K562 (cell line): ENCODE measurements around the gene DOK7. TPM values are rescaled to one million over a fixed set of nuclear protein-coding genes. Genes with fewer than 3 reads are reported as not detected.

ENCODE experiments used
- ATAC-seq: fragments of 200-7000 bp; cut with Tn5 transposase; 3 replicates; pipeline ENCODE4 v1.9.1; 2020; ENCODE audit warnings: moderate library complexity
- BruUV-seq: library from RNA; stranded (reverse); fragments of 400-500 nt; replicated peaks from 2 replicates; lab custom pipeline; 2021; lab: Mats Ljungman, UMichigan
- CTCF ChIA-PET: fragments of 300-600 bp; formaldehyde crosslinking; extraction: SDS; loops from one replicate; lab custom pipeline; 2021; ENCODE audit warnings: low intra/inter-chr PET ratio; lab: Yijun Ruan, JAX
- POLR2A ChIA-PET: fragments of 300-600, 350-650 bp; sonication (Branson Sonifier 250); formaldehyde crosslinking; extraction: SDS; loops from one replicate; lab custom pipeline; 2021; ENCODE audit warnings: antibody characterized with exemption, inconsistent platforms; lab: Yijun Ruan, JAX
- DNase-seq, 4 experiments: peaks; one replicate each; pipeline versions ENCODE4 v3.0.0 to v3.0.0-alpha.2; 2011 to 2018; ENCODE audit warnings: low spot score in 3 of 4, mixed read lengths in 3 of 4; ENCODE audit errors: extremely low read depth in 1 of 4
- FAIRE-seq: peaks from 2 replicates; lab custom pipeline; 2011; peaks lifted over from hg19 to GRCh38; lab: Jason Lieb, UNC
- H2AFZ ChIP-seq: 2 replicates; pipeline ENCODE4 v1.6.0; 2011; ENCODE audit warnings: low read depth, low read length, control low read depth, inconsistent platforms
- H3K27ac ChIP-seq: fragments of 200-600 bp; 3 replicates; pipeline ENCODE4 v1.8.0; 2011; ENCODE audit warnings: low read depth, mild to moderate bottlenecking, control low read depth, inconsistent platforms, low read length, moderate library complexity, mixed read lengths; ENCODE audit errors: extremely low read depth
- H3K27me3 ChIP-seq, 2 experiments: fragments of 300-600 bp in 1 of 2; 2 replicates in 1 of 2; 3 replicates in 1 of 2; pipeline versions ENCODE4 v1.6.0 to v1.8.0; 2011; ENCODE audit warnings: inconsistent platforms in 2 of 2, low read length in 2 of 2, mild to moderate bottlenecking in 1 of 2, mixed read lengths in 1 of 2, moderate library complexity in 1 of 2; ENCODE audit not compliant: control insufficient read depth in 2 of 2, insufficient read depth in 2 of 2
- H3K36me3 ChIP-seq: fragments of 300-600 bp; 3 replicates; pipeline ENCODE4 v1.8.0; 2011; ENCODE audit warnings: mild to moderate bottlenecking, low read length, inconsistent platforms; ENCODE audit not compliant: control insufficient read depth, insufficient read depth
- H3K4me1 ChIP-seq, 2 experiments: fragments of 200-600 bp in 1 of 2; replicated peaks in 1 of 2; 2 replicates in 1 of 2; 3 replicates in 1 of 2; pipeline versions ENCODE4 v1.5.1 to v1.8.0; 2011; ENCODE audit warnings: inconsistent platforms in 2 of 2, low read length in 2 of 2, mild to moderate bottlenecking in 1 of 2, mixed read lengths in 1 of 2, moderate library complexity in 1 of 2; ENCODE audit not compliant: control insufficient read depth in 2 of 2, insufficient read depth in 2 of 2
- H3K4me2 ChIP-seq: 2 replicates; pipeline ENCODE4 v1.6.1; 2011; ENCODE audit warnings: low read length, control low read depth, inconsistent platforms, mixed read lengths; ENCODE audit not compliant: insufficient read depth
- H3K4me3 ChIP-seq: fragments of 200-600 bp; sonication (generic), shearing (Covaris generic); 2 replicates; pipeline ENCODE4 v1.5.1; 2016; ENCODE audit warnings: control low read depth, inconsistent platforms
- H3K79me2 ChIP-seq: fragments of 200-600 bp; 3 replicates; pipeline ENCODE4 v1.8.0; 2011; ENCODE audit warnings: low read length, inconsistent platforms; ENCODE audit not compliant: control insufficient read depth, insufficient read depth
- H3K9ac ChIP-seq, 2 experiments: 2 replicates each; pipeline versions ENCODE4 v1.6.0 to v1.6.1; 2011; ENCODE audit warnings: low read depth in 2 of 2, low read length in 2 of 2, control low read depth in 1 of 2, inconsistent platforms in 1 of 2, mild to moderate bottlenecking in 1 of 2, mixed read lengths in 1 of 2; ENCODE audit not compliant: insufficient read depth in 1 of 2
- H3K9me1 ChIP-seq: one replicate; pipeline ENCODE4 v1.6.0; 2011; ENCODE audit warnings: inconsistent platforms, mild to moderate bottlenecking, low read length, moderate library complexity; ENCODE audit not compliant: control insufficient read depth, insufficient read depth
- H3K9me3 ChIP-seq: replicated peaks from 2 replicates; pipeline ENCODE4 v1.5.1; 2011; ENCODE audit warnings: low read depth, low read length, inconsistent platforms; ENCODE audit not compliant: control insufficient read depth, insufficient read depth
- H4K20me1 ChIP-seq: replicated peaks from 2 replicates; pipeline ENCODE4 v1.6.1; 2011; ENCODE audit warnings: low read length, inconsistent platforms, mixed read lengths; ENCODE audit not compliant: control insufficient read depth, insufficient read depth
- ARID1B ChIP-seq: fragments of 450-650 bp; IDR thresholded peaks from 2 replicates; pipeline ENCODE4 v1.6.1; 2016; ENCODE audit warnings: antibody characterized with exemption, mild to moderate bottlenecking, inconsistent platforms
- CBFB ChIP-seq: sonication (generic); formaldehyde crosslinking; IDR thresholded peaks from 2 replicates; pipeline ENCODE4 v1.4.0; 2020; ENCODE audit warnings: mild to moderate bottlenecking, missing genetic modification reagents
- CEBPB ChIP-seq: fragments of 450-650 bp; IDR thresholded peaks from 2 replicates; pipeline ENCODE4 v1.6.1; 2016; ENCODE audit warnings: missing genetic modification characterization, missing compliant biosample characterization
- FIP1L1 ChIP-seq: fragments of 200-400 bp; formaldehyde crosslinking; IDR thresholded peaks from 2 replicates; pipeline ENCODE4 v1.6.1; 2018; ENCODE audit warnings: mild to moderate bottlenecking, low read depth, low read length; ENCODE audit not compliant: poor library complexity, severe bottlenecking
- HOXB6 ChIP-seq: fragments of 250-450 bp; sonication (Bioruptor Pico); IDR thresholded peaks from 2 replicates; pipeline ENCODE4 v1.5.1; 2022; ENCODE audit warnings: mild to moderate bottlenecking, borderline replicate concordance
- ILF3 ChIP-seq: fragments of 450-650 bp; IDR thresholded peaks from 2 replicates; pipeline ENCODE4 v1.6.1; 2018; ENCODE audit warnings: antibody characterized with exemption, mild to moderate bottlenecking, moderate library complexity, borderline replicate concordance
- MTA2 ChIP-seq: fragments of 450-650 bp; IDR thresholded peaks from 2 replicates; pipeline ENCODE4 v1.6.1; 2016; ENCODE audit warnings: low read depth
- NFATC3 ChIP-seq: fragments of 450-650 bp; IDR thresholded peaks from 2 replicates; pipeline ENCODE4 v1.6.1; 2017; ENCODE audit warnings: mild to moderate bottlenecking
- POLR2B ChIP-seq: fragments of 450-650 bp; IDR thresholded peaks from 2 replicates; pipeline ENCODE4 v1.6.1; 2018; ENCODE audit warnings: low read depth; ENCODE audit not compliant: partially characterized antibody
- SAFB ChIP-seq: fragments of 200-400 bp; formaldehyde crosslinking; IDR thresholded peaks from 2 replicates; pipeline ENCODE4 v1.6.1; 2017; ENCODE audit warnings: low read depth, low read length, borderline replicate concordance
- SRSF1 ChIP-seq: fragments of 200-400 bp; formaldehyde crosslinking; IDR thresholded peaks from 2 replicates; pipeline ENCODE4 v1.6.1; 2017; ENCODE audit warnings: mild to moderate bottlenecking, low read depth, low read length, moderate library complexity
- TARDBP ChIP-seq: fragments of 450-650 bp; IDR thresholded peaks from 2 replicates; pipeline ENCODE4 v1.6.1; 2016
- TRIM24 ChIP-seq, 2 experiments: fragments of 450-650 bp; IDR thresholded peaks; 2 replicates each; pipeline ENCODE4 v1.6.1; 2016
- ZKSCAN1 ChIP-seq: fragments of 150-350 bp; IDR thresholded peaks from 2 replicates; pipeline ENCODE4 v1.6.1; 2016; ENCODE audit warnings: low read depth, low read length
- ZSCAN32 ChIP-seq: fragments of 450-650 bp; formaldehyde crosslinking; IDR thresholded peaks from 2 replicates; pipeline ENCODE4 v1.4.0; 2020; ENCODE audit warnings: mild to moderate bottlenecking, moderate library complexity
- WGBS: fragments of 100-300 bp; shearing (Covaris generic); methylation state at CpG from one replicate; pipeline ENCODE4 v1.1.6; 2016; ENCODE audit warnings: low coverage, mixed read lengths; ENCODE audit not compliant: insufficient coverage; ENCODE audit errors: missing lambda C conversion rate; 5-methylcytosine and 5-hydroxymethylcytosine counted together
- in situ Hi-C: fragments of 300-500 bp; cut with MboI; formaldehyde crosslinking; loops from 4 replicates; pipeline ENCODE4 v1.15.0; 2018; ENCODE audit warnings: inconsistent platforms, mixed read lengths
- intact Hi-C: fragments of 100-400 bp; cut with micrococcal nuclease; formaldehyde crosslinking; loops from 2 replicates; pipeline ENCODE4 v1.14.2; 2022
- polyA plus RNA-seq, 8 experiments: library from polyadenylated mRNA; depleted of rRNA in 4 of 8; stranded (reverse) in 5 of 8; unstranded in 3 of 8; fragments of >200 nt; fragmentation: Nextera tagmentation in 2 of 8; fragmentation: Illumina TruSeq in 1 of 8; extraction: Ambion mirVana in 2 of 8; extraction: Trizol in 1 of 8; gene quantifications; 2 replicates each; pipeline versions ENCODE4 v1.2.1 to v1.2.3, GENCODE V29; 2011 to 2014; ENCODE audit warnings: inconsistent platforms in 1 of 8, missing spikeins in 1 of 8
- total RNA-seq, 7 experiments: library from RNA; depleted of rRNA in 6 of 7; stranded (reverse); fragments of >200 nt in 6 of 7; fragmentation: Illumina TruSeq in 2 of 7; extraction: Trizol in 2 of 7; gene quantifications; 2 replicates each; pipeline versions ENCODE4 v1.2.1 to v1.2.3, GENCODE V29; 2011 to 2021; ENCODE audit warnings: low replicate concordance in 1 of 7
- TF ChIP-seq, protein P1 (sequence below): sonication (generic); formaldehyde crosslinking; IDR thresholded peaks from 2 replicates; pipeline ENCODE4 v1.8.1; 2022; ENCODE audit warnings: missing genetic modification reagents
- TF ChIP-seq, protein P2 (sequence below): fragments of 200-400 bp; formaldehyde crosslinking; IDR thresholded peaks from 2 replicates; pipeline ENCODE4 v1.6.1; 2017; ENCODE audit warnings: mild to moderate bottlenecking, low read depth, low read length, moderate library complexity
- TF ChIP-seq, protein P3 (sequence below): fragments of 450-650 bp; formaldehyde crosslinking; IDR thresholded peaks from 2 replicates; pipeline ENCODE4 v1.4.0; 2020; ENCODE audit warnings: mild to moderate bottlenecking, moderate library complexity

Gene DOK7
- total and polyA plus RNA-seq, 9 of the 15 experiments (the other 6 are each of a cell fraction or from before 2014, with no cell fraction given), result not detected

DNA sequence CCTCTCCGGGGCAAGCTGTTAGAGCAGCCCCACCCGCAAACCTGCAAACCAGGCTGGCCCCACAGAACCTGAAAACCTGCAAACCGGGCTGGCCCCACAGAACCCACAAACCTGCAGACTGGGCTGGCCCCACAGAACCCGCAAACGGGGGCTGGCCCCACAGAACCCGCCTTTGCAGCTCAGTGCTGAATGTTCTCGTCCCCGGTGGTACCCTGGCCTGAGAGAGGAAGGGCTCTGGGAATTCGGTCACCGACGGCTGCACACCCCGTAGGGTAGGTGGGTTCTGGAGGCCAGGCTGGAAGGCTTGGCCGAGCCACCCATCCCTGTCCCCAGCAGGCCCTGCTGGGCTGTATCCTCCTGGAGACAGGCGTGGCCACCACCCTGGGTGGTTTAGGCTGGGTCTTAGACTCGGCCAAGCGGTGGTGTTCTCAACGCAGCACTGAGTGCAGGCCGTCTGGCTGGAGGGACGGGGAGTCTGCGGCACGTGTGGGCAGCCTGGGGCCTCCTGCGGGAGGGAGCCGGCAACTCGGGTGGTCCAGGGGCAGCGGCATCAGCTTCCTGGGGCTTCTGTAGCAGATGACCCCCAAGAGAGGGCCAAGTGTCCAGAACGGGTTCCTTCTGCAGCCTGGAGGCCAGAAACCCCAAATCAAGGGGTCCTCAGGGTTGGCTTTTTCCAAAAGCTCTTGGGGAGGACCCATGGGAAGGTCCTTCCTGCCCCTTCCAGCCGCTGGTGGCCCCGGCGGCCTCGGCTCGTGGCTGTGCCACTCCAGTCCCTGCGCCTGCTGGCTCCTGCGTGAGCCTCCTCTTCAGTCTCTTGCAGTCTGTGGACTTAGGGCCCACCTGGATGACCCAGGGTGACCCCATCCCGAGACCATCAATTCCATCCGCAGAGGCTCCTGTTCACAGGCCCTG, 15.6 kb downstream of the DOK7 start:
- peaks cover 20 to 73% of the 10 kb centered on the region in 2 experiments; a peak in 4 of 5 replicates for H3K27me3 ChIP-seq
- no TSS peak for BruUV-seq
- no peak for DNase-seq
- H2AFZ ChIP-seq, result no peak overlapping the region
- no peaks in the 10 kb centered on the region for H3K36me3 ChIP-seq
- H3K4me1 ChIP-seq, result peaks cover 0 to 32% of the 10 kb centered on the region in 2 experiments; a peak in 1 of 5 replicates
- no peak for FAIRE-seq
- intact Hi-C loops (no loop called here), in situ Hi-C loops (no loop called here)
- no peaks in the 10 kb centered on the region for H3K9me1 ChIP-seq
- no peak overlapping the region for H3K27ac ChIP-seq
- H4K20me1 ChIP-seq, result peaks cover 3% of the 10 kb centered on the region; the same call in 1 of the 2 replicates
- ChIA-PET CTCF (interaction anchor here (0.6 kb wide), 1 partner anchor 129 kb away, joined by 3 read pairs; no protein-coding TSS in a partner anchor), POLR2A (no interaction called here)
- no peaks in the 10 kb centered on the region for H3K79me2 ChIP-seq
- 2% methylated on average over 31 of the region's 35 CpGs for WGBS
- no peak for ATAC-seq
- H3K4me3 ChIP-seq, result no peak overlapping the region
- no peak overlapping the region for H3K4me2 ChIP-seq
- H3K9me3 ChIP-seq, result no peaks in the 10 kb centered on the region
- no peak overlapping the region for H3K9ac ChIP-seq
- no peak for TF ChIP-seq TARDBP
- TF ChIP-seq SRSF1, result no peak
- no peak for TF ChIP-seq POLR2B
- no peak for TF ChIP-seq ARID1B
- TF ChIP-seq, protein P1, sequence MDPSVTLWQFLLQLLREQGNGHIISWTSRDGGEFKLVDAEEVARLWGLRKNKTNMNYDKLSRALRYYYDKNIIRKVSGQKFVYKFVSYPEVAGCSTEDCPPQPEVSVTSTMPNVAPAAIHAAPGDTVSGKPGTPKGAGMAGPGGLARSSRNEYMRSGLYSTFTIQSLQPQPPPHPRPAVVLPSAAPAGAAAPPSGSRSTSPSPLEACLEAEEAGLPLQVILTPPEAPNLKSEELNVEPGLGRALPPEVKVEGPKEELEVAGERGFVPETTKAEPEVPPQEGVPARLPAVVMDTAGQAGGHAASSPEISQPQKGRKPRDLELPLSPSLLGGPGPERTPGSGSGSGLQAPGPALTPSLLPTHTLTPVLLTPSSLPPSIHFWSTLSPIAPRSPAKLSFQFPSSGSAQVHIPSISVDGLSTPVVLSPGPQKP, result no peak
- TF ChIP-seq ZKSCAN1, result no peak
- TF ChIP-seq CBFB, result no peak
- no peak for TF ChIP-seq FIP1L1
- no peak for TF ChIP-seq ILF3
- no peak for TF ChIP-seq ZSCAN32 (CRISPR knock-in tag)
- TF ChIP-seq, protein P2, sequence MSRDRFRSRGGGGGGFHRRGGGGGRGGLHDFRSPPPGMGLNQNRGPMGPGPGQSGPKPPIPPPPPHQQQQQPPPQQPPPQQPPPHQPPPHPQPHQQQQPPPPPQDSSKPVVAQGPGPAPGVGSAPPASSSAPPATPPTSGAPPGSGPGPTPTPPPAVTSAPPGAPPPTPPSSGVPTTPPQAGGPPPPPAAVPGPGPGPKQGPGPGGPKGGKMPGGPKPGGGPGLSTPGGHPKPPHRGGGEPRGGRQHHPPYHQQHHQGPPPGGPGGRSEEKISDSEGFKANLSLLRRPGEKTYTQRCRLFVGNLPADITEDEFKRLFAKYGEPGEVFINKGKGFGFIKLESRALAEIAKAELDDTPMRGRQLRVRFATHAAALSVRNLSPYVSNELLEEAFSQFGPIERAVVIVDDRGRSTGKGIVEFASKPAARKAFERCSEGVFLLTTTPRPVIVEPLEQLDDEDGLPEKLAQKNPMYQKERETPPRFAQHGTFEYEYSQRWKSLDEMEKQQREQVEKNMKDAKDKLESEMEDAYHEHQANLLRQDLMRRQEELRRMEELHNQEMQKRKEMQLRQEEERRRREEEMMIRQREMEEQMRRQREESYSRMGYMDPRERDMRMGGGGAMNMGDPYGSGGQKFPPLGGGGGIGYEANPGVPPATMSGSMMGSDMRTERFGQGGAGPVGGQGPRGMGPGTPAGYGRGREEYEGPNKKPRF, result no peak
- TF ChIP-seq HOXB6, result no peak
- no peak for TF ChIP-seq CEBPB
- TF ChIP-seq NFATC3, result no peak
- TF ChIP-seq, protein P3, sequence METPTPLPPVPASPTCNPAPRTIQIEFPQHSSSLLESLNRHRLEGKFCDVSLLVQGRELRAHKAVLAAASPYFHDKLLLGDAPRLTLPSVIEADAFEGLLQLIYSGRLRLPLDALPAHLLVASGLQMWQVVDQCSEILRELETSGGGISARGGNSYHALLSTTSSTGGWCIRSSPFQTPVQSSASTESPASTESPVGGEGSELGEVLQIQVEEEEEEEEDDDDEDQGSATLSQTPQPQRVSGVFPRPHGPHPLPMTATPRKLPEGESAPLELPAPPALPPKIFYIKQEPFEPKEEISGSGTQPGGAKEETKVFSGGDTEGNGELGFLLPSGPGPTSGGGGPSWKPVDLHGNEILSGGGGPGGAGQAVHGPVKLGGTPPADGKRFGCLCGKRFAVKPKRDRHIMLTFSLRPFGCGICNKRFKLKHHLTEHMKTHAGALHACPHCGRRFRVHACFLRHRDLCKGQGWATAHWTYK (CRISPR knock-in tag), result no peak
- no peak for TF ChIP-seq MTA2
- TF ChIP-seq SAFB, result no peak
- TF ChIP-seq TRIM24 (IDR thresholded peaks at IDR 0.05), result no peak
